Gastroesophageal sphincter (tissue), 4 donors: Measurements from ENCODE around the gene HPS3. TPM values are rescaled to one million over a fixed set of nuclear protein-coding genes. Genes with fewer than 3 reads are reported as not detected.

Experiments
- ATAC-seq: fragments of 150-250 bp; one replicate; pipeline ENCODE4 v1.9.1; 2016; ENCODE audit warnings: mild to moderate bottlenecking, moderate library complexity
- H3K27ac ChIP-seq, 4 donors: fragments of 200-600 bp; sonication (generic) in 3 of 4; 1 replicate in 3 of 4; 2 replicates in 1 of 4; pipeline ENCODE4 v1.5.1; 2016 to 2019
- H3K27me3 ChIP-seq: fragments of 200-600 bp; sonication (generic); one replicate; pipeline ENCODE4 v1.5.1; 2019
- H3K36me3 ChIP-seq, 2 donors: fragments of 200-600 bp; sonication (generic); one replicate each; pipeline ENCODE4 v1.5.1; 2019; ENCODE audit warnings: control low read depth in 1 of 2
- H3K4me1 ChIP-seq, 3 donors: fragments of 200-600 bp; sonication (generic); 1 replicate in 2 of 3; 2 replicates in 1 of 3; pipeline ENCODE4 v1.5.1; 2016 to 2019; ENCODE audit warnings: control low read depth in 2 of 3
- H3K4me3 ChIP-seq, 2 donors: fragments of 200-600 bp; sonication (generic); one replicate each; pipeline ENCODE4 v1.5.1; 2019; ENCODE audit warnings: mild to moderate bottlenecking in 1 of 2, moderate library complexity in 1 of 2
- H3K9me3 ChIP-seq, 3 donors: fragments of 200-600 bp; sonication (generic); one replicate each; pipeline ENCODE4 v1.5.1; 2017 to 2019; ENCODE audit warnings: control low read depth in 2 of 3
- EP300 ChIP-seq: sonication (generic); formaldehyde crosslinking; IDR thresholded peaks from one replicate; pipeline ENCODE4 v1.6.1; 2017; ENCODE audit warnings: antibody characterized with exemption, mild to moderate bottlenecking
- POLR2A ChIP-seq, 2 donors: fragments of 450-650 bp; IDR thresholded peaks; one replicate each; pipeline ENCODE4 v1.6.1; 2017; ENCODE audit warnings: antibody characterized with exemption in 2 of 2, mild to moderate bottlenecking in 2 of 2, moderate library complexity in 1 of 2
- POLR2AphosphoS5 ChIP-seq: sonication (generic); formaldehyde crosslinking; IDR thresholded peaks from one replicate; pipeline ENCODE4 v1.6.1; 2017; ENCODE audit warnings: antibody characterized with exemption
- WGBS, 2 donors: methylation state at CpG; one replicate each; pipeline ENCODE4 v1.1.5; 2018; ENCODE audit warnings: low coverage in 1 of 2; 5-methylcytosine and 5-hydroxymethylcytosine counted together
- total RNA-seq, 4 donors: library from RNA; depleted of rRNA; stranded (reverse); fragments of >200 nt; gene quantifications; one replicate each; pipeline ENCODE4 v1.1.0, GENCODE V29; 2016
- TF ChIP-seq, protein P1 (sequence below), 4 experiments: fragments of 200-600 bp in 2 of 4; fragments of 450-650 bp in 2 of 4; sonication (generic) in 1 of 4; IDR thresholded peaks; one replicate each; pipeline ENCODE4 v1.5.1; 2017 to 2019; ENCODE audit warnings: antibody characterized with exemption in 4 of 4, mild to moderate bottlenecking in 2 of 4, moderate library complexity in 2 of 4

The HPS3 gene
- total RNA-seq, 4 donors from 2014 or later: 13.7 to 18.3 (median 14.7) TPM

DNA sequence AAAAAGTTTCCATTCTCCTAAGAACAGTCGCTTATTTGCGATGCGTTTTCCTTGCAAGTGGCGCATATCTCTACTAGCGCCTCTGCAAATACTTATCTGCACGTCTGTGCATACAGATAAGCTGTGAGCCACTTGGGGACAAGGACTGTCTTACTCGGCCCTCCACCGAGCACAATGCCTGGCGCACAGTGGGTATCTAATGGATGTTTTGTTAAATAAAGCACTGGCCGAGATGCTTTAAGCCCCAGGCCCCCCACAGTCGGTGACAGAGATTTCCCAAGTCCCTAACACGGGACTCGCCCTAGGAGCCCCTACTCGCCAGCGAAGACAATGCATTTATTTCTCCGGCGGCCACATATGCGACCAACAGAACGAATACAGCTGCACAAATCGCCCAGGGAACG lies 43.6 kb upstream of the HPS3 start:
- no peaks in the 10 kb centered on the region for H3K27me3 ChIP-seq
- 0% methylated on average over 4 to 5 of the region's 21 CpGs for WGBS, 2 donors
- ATAC-seq: peak; percentile 11
- TF ChIP-seq, protein P1, sequence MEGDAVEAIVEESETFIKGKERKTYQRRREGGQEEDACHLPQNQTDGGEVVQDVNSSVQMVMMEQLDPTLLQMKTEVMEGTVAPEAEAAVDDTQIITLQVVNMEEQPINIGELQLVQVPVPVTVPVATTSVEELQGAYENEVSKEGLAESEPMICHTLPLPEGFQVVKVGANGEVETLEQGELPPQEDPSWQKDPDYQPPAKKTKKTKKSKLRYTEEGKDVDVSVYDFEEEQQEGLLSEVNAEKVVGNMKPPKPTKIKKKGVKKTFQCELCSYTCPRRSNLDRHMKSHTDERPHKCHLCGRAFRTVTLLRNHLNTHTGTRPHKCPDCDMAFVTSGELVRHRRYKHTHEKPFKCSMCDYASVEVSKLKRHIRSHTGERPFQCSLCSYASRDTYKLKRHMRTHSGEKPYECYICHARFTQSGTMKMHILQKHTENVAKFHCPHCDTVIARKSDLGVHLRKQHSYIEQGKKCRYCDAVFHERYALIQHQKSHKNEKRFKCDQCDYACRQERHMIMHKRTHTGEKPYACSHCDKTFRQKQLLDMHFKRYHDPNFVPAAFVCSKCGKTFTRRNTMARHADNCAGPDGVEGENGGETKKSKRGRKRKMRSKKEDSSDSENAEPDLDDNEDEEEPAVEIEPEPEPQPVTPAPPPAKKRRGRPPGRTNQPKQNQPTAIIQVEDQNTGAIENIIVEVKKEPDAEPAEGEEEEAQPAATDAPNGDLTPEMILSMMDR (IDR thresholded peaks at IDR 0.05): no peak
- TF ChIP-seq EP300: no peak
- no peak for TF ChIP-seq POLR2A (IDR thresholded peaks at IDR 0.05)
- TF ChIP-seq POLR2AphosphoS5: no peak
- H3K9me3 ChIP-seq: no peaks in the 10 kb centered on the region
- H3K36me3 ChIP-seq: peaks cover 0 to 7% of the 10 kb centered on the region in 2 donors
- H3K4me1 ChIP-seq: peaks cover 0 to 33% (median 6%) of the 10 kb centered on the region in 3 donors
- H3K27ac ChIP-seq: peak overlapping the region; percentile 1 to 86 (median 82)
- H3K4me3 ChIP-seq: peak overlapping the region; percentile 58 to 81

DNA sequence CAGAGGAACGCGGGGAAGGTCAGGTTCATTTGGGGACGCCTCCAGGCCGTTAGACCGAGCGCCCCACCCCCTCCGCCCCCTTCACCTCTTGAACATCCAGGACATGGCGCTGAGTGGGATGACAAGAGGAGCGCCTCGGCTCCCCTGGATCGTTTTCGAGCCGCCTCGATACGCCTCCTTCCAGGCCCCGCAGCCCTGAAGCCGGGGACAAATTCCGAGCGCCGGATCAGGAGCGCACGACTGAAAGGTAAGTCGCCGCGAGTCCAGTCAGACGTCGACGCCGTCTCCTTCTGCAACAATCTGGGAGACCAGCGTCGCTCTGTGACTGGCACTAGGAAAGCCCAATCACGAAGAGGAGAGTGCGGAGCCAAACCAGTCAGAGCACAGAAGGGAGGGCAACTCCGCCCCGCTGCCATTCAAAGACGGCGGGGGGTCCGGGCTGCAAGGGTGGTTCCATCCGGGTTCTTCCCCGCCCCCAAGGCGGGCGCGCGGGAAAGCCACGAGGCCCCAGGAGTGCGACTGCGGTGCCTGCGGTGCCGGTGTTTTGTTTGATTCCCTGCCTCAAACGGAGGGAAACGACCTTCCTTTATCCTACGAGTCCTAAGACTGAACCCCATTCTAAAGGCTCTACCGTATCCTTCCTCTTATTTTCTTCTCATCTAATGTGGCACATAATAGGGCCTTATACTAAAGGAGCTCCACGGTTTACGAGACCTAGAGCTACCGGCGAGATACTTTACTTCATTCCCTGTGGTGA lies 43.0 kb upstream of the HPS3 start, which contains the start of gene HLTF:
TSS of gene HLTF (minus strand) at position 302 of the 757 bp plus-strand sequence. CDS start at position 105, 197 bp downstream.
- 34 to 36% methylated on average over 12 to 13 of the region's 57 CpGs for WGBS, 2 donors
- Histone ChIP-seq H3K4me1 (peaks cover 0 to 30% (median 6%) of the 10 kb centered on the region in 3 donors), H3K27ac (peak within 1 kb of the TSS; percentile 1 to 86 (median 82)), H3K36me3 (peaks cover 0 to 7% of the 10 kb centered on the region in 2 donors), H3K9me3 (no peaks in the 10 kb centered on the region), H3K4me3 (peak within 1 kb of the TSS; percentile 58 to 81), H3K27me3 (no peaks in the 10 kb centered on the region)
- TF ChIP-seq POLR2A (IDR thresholded peaks at IDR 0.05): peak; percentile 25 to 32
- peak; percentile 51 for TF ChIP-seq POLR2AphosphoS5
- TF ChIP-seq, protein P1 (IDR thresholded peaks at IDR 0.05): no peak
- ATAC-seq: peak; percentile 99

DNA sequence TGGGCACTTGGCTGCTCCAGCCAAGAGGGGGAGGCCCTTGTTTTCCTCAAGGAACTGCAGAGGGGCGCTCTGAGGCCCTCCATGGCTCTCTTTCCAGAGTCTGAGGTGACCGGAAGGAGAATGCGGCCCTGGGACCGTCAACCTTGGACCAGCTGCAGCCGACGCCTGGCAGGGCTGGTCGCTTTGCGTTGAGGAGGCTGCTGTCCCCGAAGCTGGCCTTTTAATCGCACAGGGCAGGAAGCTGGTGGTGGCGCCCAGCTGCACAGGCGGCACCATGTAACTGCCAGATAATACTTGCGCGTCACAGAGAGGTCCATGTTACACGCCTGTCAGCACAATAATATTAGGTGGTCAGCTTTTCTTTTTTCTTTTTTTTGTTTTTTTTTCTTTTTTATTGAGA lies 42.2 kb upstream of the HPS3 start:
- no peak overlapping the region for H3K27ac ChIP-seq
- peaks cover 0 to 1% of the 10 kb centered on the region in 2 donors for H3K36me3 ChIP-seq
- H3K4me1 ChIP-seq: peaks cover 0 to 27% (median 6%) of the 10 kb centered on the region in 3 donors
- no peak overlapping the region for H3K4me3 ChIP-seq
- no peak for TF ChIP-seq POLR2A (IDR thresholded peaks at IDR 0.05)
- TF ChIP-seq, protein P1 (IDR thresholded peaks at IDR 0.05): no peak
- TF ChIP-seq EP300: no peak
- TF ChIP-seq POLR2AphosphoS5: no peak
- H3K9me3 ChIP-seq: no peaks in the 10 kb centered on the region
- ATAC-seq: no peak
- H3K27me3 ChIP-seq: no peaks in the 10 kb centered on the region
- 67 to 95% methylated on average over 1 to 10 of the region's 15 CpGs for whole genome bisulfite sequencing, 2 donors

DNA sequence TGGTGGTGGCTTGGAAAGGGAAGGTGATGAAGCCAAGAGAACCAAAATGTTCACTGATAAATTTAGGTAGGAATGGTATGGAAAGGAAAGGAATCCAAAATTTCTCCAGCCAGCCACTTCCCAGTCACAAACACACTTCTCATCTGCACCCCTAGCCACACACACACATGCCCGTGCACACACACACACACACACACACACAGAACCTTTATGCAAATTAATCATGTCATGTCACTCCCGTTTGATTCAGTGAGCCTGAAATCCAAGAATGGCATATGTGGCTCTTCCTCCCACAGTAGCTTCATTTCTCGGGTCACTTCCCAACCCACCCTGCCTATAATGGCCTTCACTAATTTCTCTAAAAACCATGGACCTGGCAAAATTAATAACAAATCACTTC lies 40.0 kb upstream of the HPS3 start:
- 65 to 83% methylated on average over 3 of the region's 3 CpGs for WGBS, 2 donors
- Histone ChIP-seq H3K27ac (no peak overlapping the region), H3K4me1 (peaks cover 0 to 18% (median 6%) of the 10 kb centered on the region in 3 donors), H3K36me3 (no peaks in the 10 kb centered on the region), H3K4me3 (no peak overlapping the region), H3K9me3 (no peaks in the 10 kb centered on the region), H3K27me3 (no peaks in the 10 kb centered on the region)
- no peak for TF ChIP-seq POLR2AphosphoS5
- no peak for TF ChIP-seq EP300
- no peak for TF ChIP-seq POLR2A (IDR thresholded peaks at IDR 0.05)
- TF ChIP-seq, protein P1 (IDR thresholded peaks at IDR 0.05): no peak
- ATAC-seq: no peak

DNA sequence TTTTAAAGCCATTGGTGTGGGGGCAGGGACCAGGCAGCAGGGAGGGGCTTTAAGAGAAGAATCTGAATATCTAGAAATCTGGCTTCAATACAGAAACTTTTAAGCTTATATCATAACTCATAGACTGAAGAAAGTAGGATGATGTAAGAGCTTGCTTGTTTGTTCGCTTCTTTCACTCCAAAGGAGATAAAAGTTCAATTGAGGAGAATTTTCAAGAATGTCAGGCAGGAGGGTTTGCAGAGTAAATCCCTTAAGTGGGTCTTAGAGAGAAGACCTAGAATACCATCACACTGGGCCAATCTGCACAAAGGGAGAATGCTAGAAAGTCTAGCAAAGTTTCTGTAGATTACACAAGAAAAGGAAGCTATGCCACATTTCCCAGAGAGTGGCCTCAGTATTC lies 39.0 kb upstream of the HPS3 start:
- TF ChIP-seq POLR2A (IDR thresholded peaks at IDR 0.05): no peak
- Histone ChIP-seq H3K4me3 (no peak overlapping the region), H3K36me3 (no peaks in the 10 kb centered on the region), H3K27ac (no peak overlapping the region), H3K27me3 (no peaks in the 10 kb centered on the region), H3K4me1 (peaks cover 0 to 8% (median 0%) of the 10 kb centered on the region in 3 donors), H3K9me3 (no peaks in the 10 kb centered on the region)
- WGBS, 2 donors: 100% methylated on average over 1 of the region's 1 CpG; no CpG with 5 or more reads in 1 of the 2 donors
- ATAC-seq: no peak
